Endothelial cell of umbilical vein (primary cell): ENCODE data around the gene CDH23. TPM values are rescaled to one million over a fixed set of nuclear protein-coding genes. Genes with fewer than 3 reads are reported as not detected.

ENCODE experiments used
- BruUV-seq: library from RNA; stranded (reverse); fragments of 400-500 nt; replicated peaks from 2 replicates; lab custom pipeline; 2021; lab: Mats Ljungman, UMichigan
- CTCF ChIA-PET: fragments of 300-600, 350-600 bp; sonication (Branson Sonifier 250); formaldehyde crosslinking; loops from one replicate; lab custom pipeline; 2021; ENCODE audit warnings: antibody characterized with exemption, inconsistent platforms; lab: Charles Lee
- POLR2A ChIA-PET: fragments of 300-600, 350-600 bp; sonication (Branson Sonifier 250); formaldehyde crosslinking; loops from one replicate; lab custom pipeline; 2021; ENCODE audit warnings: antibody characterized with exemption, inconsistent platforms; lab: Charles Lee
- DNase-seq: peaks from one replicate; pipeline ENCODE4 v3.0.0-alpha.2; 2011; ENCODE audit warnings: low read depth, low spot score
- FAIRE-seq: peaks from 2 replicates; lab custom pipeline; 2011; peaks lifted over from hg19 to GRCh38; lab: Jason Lieb, UNC
- H2AFZ ChIP-seq: 2 replicates; pipeline ENCODE4 v1.6.0; 2012; ENCODE audit warnings: low read depth, low read length, control low read depth, inconsistent platforms
- H3K27ac ChIP-seq: 2 replicates; pipeline ENCODE4 v1.5.1; 2011; ENCODE audit warnings: low read depth, mild to moderate bottlenecking, control low read depth, low read length, moderate library complexity; ENCODE audit not compliant: insufficient read depth
- H3K27me3 ChIP-seq, 2 experiments: 2 replicates each; pipeline versions ENCODE4 v1.6.0 to v1.6.1; 2011; ENCODE audit warnings: low read length in 2 of 2, mixed read lengths in 1 of 2; ENCODE audit not compliant: control insufficient read depth in 2 of 2, insufficient read depth in 2 of 2
- H3K36me3 ChIP-seq, 2 experiments: 2 replicates in 1 of 2; 3 replicates in 1 of 2; pipeline ENCODE4 v1.5.1; 2011; ENCODE audit warnings: low read length in 2 of 2, mild to moderate bottlenecking in 1 of 2, moderate library complexity in 1 of 2; ENCODE audit not compliant: control insufficient read depth in 2 of 2, insufficient read depth in 2 of 2; ENCODE audit errors: extremely low read depth in 1 of 2
- H3K4me1 ChIP-seq: 3 replicates; pipeline ENCODE4 v1.5.1; 2011; ENCODE audit warnings: mild to moderate bottlenecking, low read length; ENCODE audit not compliant: control insufficient read depth, insufficient read depth; ENCODE audit errors: extremely low read depth
- H3K4me2 ChIP-seq: 2 replicates; pipeline ENCODE4 v1.6.1; 2011; ENCODE audit warnings: low read length, control low read depth, mixed read lengths; ENCODE audit not compliant: insufficient read depth
- H3K4me3 ChIP-seq, 3 experiments: fragments of 200-600 bp in 1 of 3; sonication (generic), shearing (Covaris generic) in 1 of 3; replicated peaks in 1 of 3; 2 replicates each; pipeline ENCODE4 v1.5.1; 2011 to 2016; ENCODE audit warnings: control low read depth in 3 of 3, low read length in 3 of 3, mild to moderate bottlenecking in 2 of 3, inconsistent platforms in 1 of 3, low read depth in 1 of 3, moderate library complexity in 1 of 3; ENCODE audit not compliant: insufficient read depth in 1 of 3
- H3K79me2 ChIP-seq: 2 replicates; pipeline ENCODE4 v1.6.0; 2012; ENCODE audit warnings: low read length, inconsistent platforms; ENCODE audit not compliant: control insufficient read depth, insufficient read depth
- H3K9ac ChIP-seq: replicated peaks from 2 replicates; pipeline ENCODE3; 2011; ENCODE audit warnings: low read length, control low read depth; ENCODE audit not compliant: insufficient read depth; ENCODE audit errors: extremely low read depth
- H3K9me1 ChIP-seq: replicated peaks from 3 replicates; pipeline ENCODE4 v1.6.0; 2011; ENCODE audit warnings: mild to moderate bottlenecking, low read length; ENCODE audit not compliant: control insufficient read depth, insufficient read depth; ENCODE audit errors: extremely low read depth
- H3K9me3 ChIP-seq: replicated peaks from 2 replicates; pipeline ENCODE4 v1.5.1; 2012; ENCODE audit warnings: low read length, inconsistent platforms; ENCODE audit not compliant: control insufficient read depth, insufficient read depth
- H4K20me1 ChIP-seq: replicated peaks from 2 replicates; pipeline ENCODE3; 2011; ENCODE audit warnings: mild to moderate bottlenecking, low read length; ENCODE audit not compliant: control insufficient read depth, insufficient read depth; ENCODE audit errors: extremely low read depth
- CTCF ChIP-seq, 2 donors: IDR thresholded peaks; 1 replicate in 1 of 2; 2 replicates in 1 of 2; pipeline ENCODE4 v1.5.1; 2011; ENCODE audit warnings: low read length in 2 of 2, mild to moderate bottlenecking in 2 of 2, moderate library complexity in 2 of 2, control low read depth in 1 of 2, inconsistent platforms in 1 of 2, low read depth in 1 of 2; ENCODE audit not compliant: insufficient read depth in 1 of 2; ENCODE audit errors: extremely low read depth in 1 of 2
- EZH2 ChIP-seq: IDR thresholded peaks from 2 replicates; pipeline ENCODE4 v1.6.1; 2012; ENCODE audit warnings: borderline replicate concordance, low read depth, mild to moderate bottlenecking, moderate library complexity, low read length, inconsistent platforms; ENCODE audit not compliant: severe bottlenecking
- FOS ChIP-seq: IDR thresholded peaks from 2 replicates; pipeline ENCODE4 v1.6.1; 2011; ENCODE audit warnings: mild to moderate bottlenecking, low read length, moderate library complexity, borderline replicate concordance; ENCODE audit not compliant: insufficient read depth
- GATA2 ChIP-seq: IDR thresholded peaks from 2 replicates; pipeline ENCODE4 v1.7.0; 2011; ENCODE audit warnings: low read depth, mild to moderate bottlenecking, moderate library complexity, mixed read lengths, low read length; ENCODE audit not compliant: insufficient read length, insufficient read depth
- JUN ChIP-seq: IDR thresholded peaks from 2 replicates; pipeline ENCODE4 v1.6.1; 2011; ENCODE audit warnings: borderline replicate concordance, low read depth; ENCODE audit not compliant: insufficient read length, insufficient read depth
- MAX ChIP-seq: IDR thresholded peaks from 2 replicates; pipeline ENCODE4 v1.6.1; 2011; ENCODE audit not compliant: insufficient read depth, insufficient read length
- MYC ChIP-seq: IDR thresholded peaks from one replicate; pipeline ENCODE4 v1.6.1; 2011; ENCODE audit warnings: mild to moderate bottlenecking, low read depth, low read length
- POLR2A ChIP-seq: IDR thresholded peaks from 2 replicates; pipeline ENCODE4 v1.6.1; 2012; ENCODE audit warnings: low read depth, mild to moderate bottlenecking, control low read depth, low read length
- POLR2AphosphoS5 ChIP-seq: IDR thresholded peaks from 2 replicates; pipeline ENCODE4 v1.6.1; 2012; ENCODE audit warnings: low read depth, mild to moderate bottlenecking, control low read depth, low read length, moderate library complexity; ENCODE audit not compliant: insufficient read depth
- dilution Hi-C: fragments of 300-500 bp; cut with MboI; formaldehyde crosslinking; loops from one replicate; pipeline ENCODE4 v1.15.0; 2019; ENCODE audit warnings: low sequenced_read_pairs; ENCODE audit not compliant: extremely low pct_ligation_motif_present
- intact Hi-C: fragments of 100-400 bp; cut with micrococcal nuclease; formaldehyde crosslinking; loops from one replicate; pipeline ENCODE4 v1.10.0; 2022
- polyA plus RNA-seq, 4 experiments: library from polyadenylated mRNA; depleted of rRNA in 3 of 4; stranded (reverse) in 3 of 4; unstranded in 1 of 4; fragments of >200 nt; gene quantifications; 2 replicates each; pipeline versions ENCODE4 v1.2.1 to v1.2.3, GENCODE V29; 2011 to 2012; ENCODE audit warnings: missing spikeins in 1 of 4
- total RNA-seq: library from RNA; stranded (reverse); gene quantifications from 2 replicates; pipeline ENCODE4 v1.2.3, GENCODE V29; 2021

The CDH23 gene
- total and polyA plus RNA-seq, 2 donors (not counting 3 experiments of a cell fraction or from before 2014, with no cell fraction given): not detected

GRCh38 chr10:71468363-71469094 lies 71.8 kb downstream of the CDH23 start:
- TF ChIP-seq JUN (no peak), POLR2A (no peak), FOS (no peak), POLR2AphosphoS5 (no peak), EZH2 (no peak), GATA2 (no peak), MAX (no peak), MYC (no peak), CTCF (IDR thresholded peaks at IDR 0.05; ENCODE audit: extremely low read depth in 1 of 2, insufficient read depth in 1 of 2, low read depth in 1 of 2, low read length in 2 of 2) (no peak)
- dilution Hi-C loops: no loop called here
- Histone ChIP-seq H3K36me3 (no peaks in the 10 kb centered on the region), H3K27ac (no peak overlapping the region), H3K4me3 (no peak overlapping the region), H4K20me1 (no peaks in the 10 kb centered on the region), H3K27me3 (peaks cover 0 to 6% of the 10 kb centered on the region in 2 experiments), H3K4me2 (no peak overlapping the region), H3K79me2 (no peaks in the 10 kb centered on the region), H3K4me1 (no peaks in the 10 kb centered on the region), H3K9ac (no peak overlapping the region), H3K9me3 (no peaks in the 10 kb centered on the region), H2AFZ (no peak overlapping the region), H3K9me1 (no peaks in the 10 kb centered on the region)
- intact Hi-C loops: no loop called here
- DNase-seq (no peak), FAIRE-seq (no peak)
- no TSS peak for BruUV-seq
- ChIA-PET POLR2A (no interaction called here), CTCF (interaction anchor here (1.0 to 1.3 kb wide), 4 partner anchors 18 to 240 kb away, joined by 3 to 4 read pairs (median 3); no protein-coding TSS in a partner anchor)
